H9 (cell line): ENCODE results near the gene PRSS22. TPM values are rescaled to one million over a fixed set of nuclear protein-coding genes. Genes with fewer than 3 reads are reported as not detected.

ENCODE experiments used
- DNase-seq: peaks from one replicate; pipeline ENCODE4 v3.0.0-alpha.2; 2017
- H2AFZ ChIP-seq: one replicate; pipeline ENCODE4 v1.6.1; 2013; ENCODE audit warnings: mild to moderate bottlenecking, low read length, control low read depth, moderate library complexity
- H2AK5ac ChIP-seq: 2 replicates; pipeline ENCODE4 v1.6.1; 2013; ENCODE audit warnings: low read length, control low read depth, mixed read lengths; ENCODE audit not compliant: insufficient read length
- H2BK120ac ChIP-seq: one replicate; pipeline ENCODE4 v1.6.1; 2013; ENCODE audit warnings: low read depth, mild to moderate bottlenecking, low read length, control low read depth, inconsistent platforms; ENCODE audit not compliant: poor library complexity, severe bottlenecking
- H2BK12ac ChIP-seq: 2 replicates; pipeline ENCODE4 v1.6.1; 2013; ENCODE audit warnings: low read length, control low read depth, mixed read lengths, low read depth; ENCODE audit not compliant: insufficient read length
- H2BK15ac ChIP-seq: 2 replicates; pipeline ENCODE4 v1.6.1; 2013; ENCODE audit warnings: low read depth, low read length, control low read depth
- H2BK20ac ChIP-seq: one replicate; pipeline ENCODE4 v1.6.1; 2013; ENCODE audit warnings: low read depth, mild to moderate bottlenecking, low read length, control low read depth, inconsistent platforms; ENCODE audit not compliant: poor library complexity, severe bottlenecking
- H2BK5ac ChIP-seq: 2 replicates; pipeline ENCODE4 v1.6.1; 2013; ENCODE audit warnings: low read length, control low read depth, mixed read lengths; ENCODE audit not compliant: insufficient read length
- H3K14ac ChIP-seq: 2 replicates; pipeline ENCODE4 v1.6.1; 2013; ENCODE audit warnings: low read length, control low read depth; ENCODE audit not compliant: insufficient read depth
- H3K18ac ChIP-seq: 2 replicates; pipeline ENCODE4 v1.6.1; 2013; ENCODE audit warnings: low read depth, mild to moderate bottlenecking, mixed read lengths, low read length, control low read depth; ENCODE audit not compliant: insufficient read length
- H3K23ac ChIP-seq: 2 replicates; pipeline ENCODE4 v1.6.1; 2013; ENCODE audit warnings: low read length, control low read depth, mixed read lengths, low read depth; ENCODE audit not compliant: insufficient read length
- H3K23me2 ChIP-seq: 2 replicates; pipeline ENCODE4 v1.6.1; 2013; ENCODE audit warnings: low read depth, mild to moderate bottlenecking, mixed read lengths, low read length, control low read depth; ENCODE audit not compliant: insufficient read length, poor library complexity, severe bottlenecking
- H3K27ac ChIP-seq: 2 replicates; pipeline ENCODE4 v1.5.1; 2013; ENCODE audit warnings: low read length, control low read depth, mixed read lengths, low read depth; ENCODE audit not compliant: insufficient read length
- H3K27me3 ChIP-seq: 2 replicates; pipeline ENCODE4 v1.6.1; 2013; ENCODE audit warnings: low read length, control low read depth, inconsistent platforms; ENCODE audit not compliant: insufficient read depth
- H3K4ac ChIP-seq: 2 replicates; pipeline ENCODE4 v1.6.1; 2013; ENCODE audit warnings: low read depth, mild to moderate bottlenecking, control low read depth, inconsistent platforms, low read length, moderate library complexity
- H3K4me1 ChIP-seq: 2 replicates; pipeline ENCODE4 v1.6.1; 2013; ENCODE audit warnings: low read length, control low read depth, inconsistent platforms; ENCODE audit not compliant: insufficient read depth
- H3K4me2 ChIP-seq: 2 replicates; pipeline ENCODE4 v1.6.1; 2013; ENCODE audit warnings: low read length, control low read depth, mixed read lengths; ENCODE audit not compliant: insufficient read length, insufficient read depth
- H3K56ac ChIP-seq: 2 replicates; pipeline ENCODE4 v1.6.1; 2013; ENCODE audit warnings: low read depth, mild to moderate bottlenecking, mixed read lengths, low read length, control low read depth; ENCODE audit not compliant: insufficient read length
- H3K79me1 ChIP-seq: 2 replicates; pipeline ENCODE4 v1.6.1; 2013; ENCODE audit warnings: low read depth, mild to moderate bottlenecking, moderate library complexity, low read length, control low read depth, inconsistent platforms; ENCODE audit not compliant: insufficient read depth, poor library complexity, severe bottlenecking
- H3K79me2 ChIP-seq: 2 replicates; pipeline ENCODE4 v1.6.1; 2013; ENCODE audit warnings: low read length, control low read depth, inconsistent platforms; ENCODE audit not compliant: insufficient read depth
- H3K9ac ChIP-seq: 2 replicates; pipeline ENCODE4 v1.6.1; 2013; ENCODE audit warnings: low read length, control low read depth, mixed read lengths; ENCODE audit not compliant: insufficient read length; ENCODE audit errors: extremely low read depth
- H3K9me3 ChIP-seq: one replicate; pipeline ENCODE4 v1.6.1; 2013; ENCODE audit warnings: low read depth, low read length, inconsistent platforms; ENCODE audit not compliant: control insufficient read depth
- H3T11ph ChIP-seq: one replicate; pipeline ENCODE4 v1.6.1; 2013; ENCODE audit warnings: mild to moderate bottlenecking, low read length, control low read depth, inconsistent platforms
- H4K20me1 ChIP-seq: one replicate; pipeline ENCODE4 v1.6.1; 2013; ENCODE audit not compliant: control insufficient read depth, insufficient read length, insufficient read depth
- H4K5ac ChIP-seq: 2 replicates; pipeline ENCODE4 v1.6.1; 2013; ENCODE audit warnings: low read depth, mild to moderate bottlenecking, mixed read lengths, low read length, control low read depth; ENCODE audit not compliant: insufficient read length
- H4K8ac ChIP-seq: replicated peaks from 2 replicates; pipeline ENCODE4 v1.6.1; 2013; ENCODE audit warnings: low read length, control low read depth, mixed read lengths, low read depth; ENCODE audit not compliant: insufficient read length
- H4K91ac ChIP-seq: 2 replicates; pipeline ENCODE4 v1.6.1; 2013; ENCODE audit warnings: low read depth, mild to moderate bottlenecking, moderate library complexity, mixed read lengths, low read length, control low read depth; ENCODE audit not compliant: insufficient read length
- H3K27ac Mint-ChIP-seq, 3 experiments: 2 replicates in 2 of 3; 3 replicates in 1 of 3; pipeline ENCODE4 v1.8.0; 2020 to 2021; ENCODE audit warnings: mixed read lengths in 3 of 3, mild to moderate bottlenecking in 1 of 3, moderate library complexity in 1 of 3
- H3K27me3 Mint-ChIP-seq: 2 replicates; pipeline ENCODE4 v1.8.0; 2021; ENCODE audit warnings: low read depth, mild to moderate bottlenecking, moderate library complexity, mixed read lengths
- H3K36me3 Mint-ChIP-seq, 3 experiments: 2 replicates in 2 of 3; 3 replicates in 1 of 3; pipeline ENCODE4 v1.8.0; 2020 to 2021; ENCODE audit warnings: low read depth in 3 of 3, mixed read lengths in 3 of 3; ENCODE audit not compliant: insufficient read depth in 1 of 3
- H3K4me1 Mint-ChIP-seq, 2 experiments: 2 replicates each; pipeline ENCODE4 v1.8.0; 2020; ENCODE audit warnings: mixed read lengths in 2 of 2
- H3K4me3 Mint-ChIP-seq, 2 experiments: 2 replicates in 1 of 2; 3 replicates in 1 of 2; pipeline ENCODE4 v1.8.0; 2020 to 2021; ENCODE audit warnings: mild to moderate bottlenecking in 2 of 2, mixed read lengths in 2 of 2, moderate library complexity in 1 of 2
- H3K9me3 Mint-ChIP-seq, 2 experiments: 2 replicates in 1 of 2; 3 replicates in 1 of 2; pipeline ENCODE4 v1.8.0; 2020; ENCODE audit warnings: mild to moderate bottlenecking in 2 of 2, mixed read lengths in 2 of 2, moderate library complexity in 1 of 2
- WGBS: extraction: QIAGEN DNeasy Blood & Tissue Kit; methylation state at CpG from one replicate; pipeline ENCODE4 v1.1.7; 2013; ENCODE audit warnings: missing lambda C conversion rate, low lambda C conversion rate, mixed read lengths; ENCODE audit not compliant: insufficient read length; ENCODE audit errors: extremely low coverage; 5-methylcytosine and 5-hydroxymethylcytosine counted together
- total RNA-seq: library from RNA; stranded (reverse); gene quantifications from 2 replicates; pipeline ENCODE4 v1.2.1, GENCODE V29; 2021
- TF ChIP-seq, protein P1 (sequence below): fragments of 200-600 bp; sonication (generic); conservative IDR thresholded peaks from 3 replicates; pipeline ENCODE4 v1.8.0; 2021; ENCODE audit warnings: antibody characterized with exemption, mild to moderate bottlenecking

Gene PRSS22
- total RNA-seq, 1 experiment from 2014 or later, result 1.9 TPM

DNA sequence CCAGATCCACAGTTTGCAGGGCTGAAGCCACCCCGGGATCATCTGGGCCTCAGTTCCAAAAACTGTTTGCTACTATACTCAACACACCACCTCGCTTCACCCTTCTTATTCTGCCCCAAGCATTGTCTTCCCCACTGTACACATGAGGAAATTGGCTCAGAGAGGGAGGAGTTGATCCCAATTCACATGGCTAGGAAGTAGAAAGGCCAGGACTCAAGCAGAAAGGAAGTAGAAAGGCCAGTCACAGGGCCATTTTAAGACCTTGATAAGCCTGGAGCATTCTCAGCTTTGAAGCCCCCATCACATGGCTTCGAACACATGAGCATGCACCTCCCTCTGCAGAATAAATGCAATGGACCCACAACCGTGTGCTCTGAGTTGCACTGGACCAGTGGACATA is 7.7 kb upstream of the PRSS22 start:
- H3K23me2 ChIP-seq, result peaks cover 2% of the 10 kb centered on the region
- no peak overlapping the region for H2AFZ ChIP-seq
- H4K20me1 ChIP-seq, result no peaks in the 10 kb centered on the region
- no peak overlapping the region for H2BK5ac ChIP-seq
- H3K4me3 Mint-ChIP-seq, result no peak overlapping the region; a peak in 1 of 5 replicates
- no peak overlapping the region for H3K18ac ChIP-seq
- peaks cover 0 to 2% (median 0%) of the 10 kb centered on the region in 3 experiments; a peak in 1 of 7 replicates for H3K36me3 Mint-ChIP-seq
- no peaks in the 10 kb centered on the region for H3K9me3 ChIP-seq
- H3K4ac ChIP-seq, result no peak overlapping the region
- H3K14ac ChIP-seq, result no peak overlapping the region
- H3K27me3 ChIP-seq, result peaks cover 3% of the 10 kb centered on the region; the same call in 1 of the 2 replicates
- no peaks in the 10 kb centered on the region for H3K4me1 ChIP-seq
- no peak overlapping the region for H2BK15ac ChIP-seq
- no peak overlapping the region for H3K27ac Mint-ChIP-seq
- no peak overlapping the region for H3K56ac ChIP-seq
- no peak overlapping the region for H4K5ac ChIP-seq
- H3K9ac ChIP-seq, result no peak overlapping the region
- no peak overlapping the region for H2AK5ac ChIP-seq
- H4K91ac ChIP-seq, result no peak overlapping the region
- H3K23ac ChIP-seq, result no peak overlapping the region
- no peak overlapping the region for H2BK20ac ChIP-seq
- no peak overlapping the region for H3T11ph ChIP-seq
- H2BK120ac ChIP-seq, result no peak overlapping the region
- TF ChIP-seq, protein P1, sequence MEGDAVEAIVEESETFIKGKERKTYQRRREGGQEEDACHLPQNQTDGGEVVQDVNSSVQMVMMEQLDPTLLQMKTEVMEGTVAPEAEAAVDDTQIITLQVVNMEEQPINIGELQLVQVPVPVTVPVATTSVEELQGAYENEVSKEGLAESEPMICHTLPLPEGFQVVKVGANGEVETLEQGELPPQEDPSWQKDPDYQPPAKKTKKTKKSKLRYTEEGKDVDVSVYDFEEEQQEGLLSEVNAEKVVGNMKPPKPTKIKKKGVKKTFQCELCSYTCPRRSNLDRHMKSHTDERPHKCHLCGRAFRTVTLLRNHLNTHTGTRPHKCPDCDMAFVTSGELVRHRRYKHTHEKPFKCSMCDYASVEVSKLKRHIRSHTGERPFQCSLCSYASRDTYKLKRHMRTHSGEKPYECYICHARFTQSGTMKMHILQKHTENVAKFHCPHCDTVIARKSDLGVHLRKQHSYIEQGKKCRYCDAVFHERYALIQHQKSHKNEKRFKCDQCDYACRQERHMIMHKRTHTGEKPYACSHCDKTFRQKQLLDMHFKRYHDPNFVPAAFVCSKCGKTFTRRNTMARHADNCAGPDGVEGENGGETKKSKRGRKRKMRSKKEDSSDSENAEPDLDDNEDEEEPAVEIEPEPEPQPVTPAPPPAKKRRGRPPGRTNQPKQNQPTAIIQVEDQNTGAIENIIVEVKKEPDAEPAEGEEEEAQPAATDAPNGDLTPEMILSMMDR, result no peak
- DNase-seq, result no peak
- peaks cover 71% of the 10 kb centered on the region for H3K27me3 Mint-ChIP-seq
- peaks cover 6 to 7% of the 10 kb centered on the region in 2 experiments for H3K9me3 Mint-ChIP-seq
- H2BK12ac ChIP-seq, result no peak overlapping the region
- no peak overlapping the region for H3K4me2 ChIP-seq
- 0 out of 4 replicates have a peak, but pooled peaks cover 0 to 3% of the 10 kb centered on the region in 2 experiments for H3K4me1 Mint-ChIP-seq
- H3K79me2 ChIP-seq, result no peaks in the 10 kb centered on the region
- WGBS, result no CpG with 5 or more reads among the region's 4 CpGs
- H3K27ac ChIP-seq, result no peak overlapping the region
- H4K8ac ChIP-seq, result no peak overlapping the region
- H3K79me1 ChIP-seq, result no peaks in the 10 kb centered on the region
